ENCODE measurements around the gene MLLT1.

MLLT1 gene

GRCh38 chr19:6267552-6268381 is 12.0 kb downstream of the MLLT1 start:
- Histone ChIP-seq H3K4me2 (ENCODE audit: low read depth, low read length, poor library complexity, severe bottlenecking) (no peak overlapping the region), H2AFZ (ENCODE audit: low read depth, low read length, severe bottlenecking) (no peak overlapping the region), H3K9me2 (replicated peaks; ENCODE audit: insufficient read depth, low read length) (no peaks in the 10 kb centered on the region), H3K27me3 (ENCODE audit: low read length) (no peaks in the 10 kb centered on the region), H3K4me3 (ENCODE audit: insufficient read depth, low read length, poor library complexity, severe bottlenecking) (no peak overlapping the region), H3K27ac (ENCODE audit: low read depth, low read length) (no peak overlapping the region), H3K9ac (ENCODE audit: low read length) (no peak overlapping the region), H3F3A (ENCODE audit: insufficient read depth) (no peaks in the 10 kb centered on the region), H3K9me3 (ENCODE audit: insufficient read depth, low read length) (no peaks in the 10 kb centered on the region), H3K36me3 (ENCODE audit: low read length) (peaks cover 4% of the 10 kb centered on the region), H4K20me1 (ENCODE audit: low read depth, low read length) (peaks cover 8% of the 10 kb centered on the region; the same call in 1 of the 2 replicates), H3K79me2 (ENCODE audit: insufficient read depth, low read length) (peaks cover 51% of the 10 kb centered on the region)
- TF ChIP-seq CTCF (IDR thresholded peaks at IDR 0.05; ENCODE audit: insufficient read depth, low read length, poor library complexity, severe bottlenecking) (no peak), EZH2phosphoT487 (conservative IDR thresholded peaks at IDR 0.05; ENCODE audit: low read length) (no peak)

DNA sequence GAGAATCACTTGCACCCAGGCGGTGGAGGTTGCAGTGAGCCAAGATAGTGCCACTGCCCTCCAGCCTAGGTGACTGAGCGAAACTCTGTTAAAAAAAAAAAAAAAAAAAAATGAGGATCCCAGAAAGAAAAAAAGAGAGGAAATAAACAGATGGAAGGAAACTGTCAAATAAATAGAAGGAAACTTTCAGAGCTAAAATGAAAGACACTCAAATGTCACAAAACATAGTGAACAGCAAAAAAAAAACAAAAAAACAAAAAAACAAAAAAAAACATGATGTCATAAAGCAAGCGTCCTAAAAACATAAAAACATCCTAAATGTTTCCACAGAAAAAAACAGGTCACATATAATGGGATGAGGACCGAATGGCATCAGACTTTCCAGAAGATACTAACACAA is 15.0 kb downstream of the MLLT1 start:
- no peak overlapping the region for H3K4me3 ChIP-seq (ENCODE audit: insufficient read depth, low read length, poor library complexity, severe bottlenecking)
- peaks cover 10% of the 10 kb centered on the region; the same call in 1 of the 2 replicates for H4K20me1 ChIP-seq (ENCODE audit: low read depth, low read length)
- no peak overlapping the region for H3K27ac ChIP-seq (ENCODE audit: low read depth, low read length)
- TF ChIP-seq CTCF (IDR thresholded peaks at IDR 0.05; ENCODE audit: insufficient read depth, low read length, poor library complexity, severe bottlenecking) = no peak
- H3K36me3 ChIP-seq (ENCODE audit: low read length) = no peaks in the 10 kb centered on the region; the same call in 1 of the 2 replicates
- no peaks in the 10 kb centered on the region for H3K9me2 ChIP-seq (replicated peaks; ENCODE audit: insufficient read depth, low read length)
- H3K9ac ChIP-seq (ENCODE audit: low read length) = no peak overlapping the region
- no peaks in the 10 kb centered on the region for H3K27me3 ChIP-seq (ENCODE audit: low read length)
- no peaks in the 10 kb centered on the region for H3F3A ChIP-seq (ENCODE audit: insufficient read depth)
- no peak overlapping the region for H3K4me2 ChIP-seq (ENCODE audit: low read depth, low read length, poor library complexity, severe bottlenecking)
- H3K79me2 ChIP-seq (ENCODE audit: insufficient read depth, low read length) = peaks cover 29% of the 10 kb centered on the region
- H2AFZ ChIP-seq (ENCODE audit: low read depth, low read length, severe bottlenecking) = no peak overlapping the region
- no peaks in the 10 kb centered on the region for H3K9me3 ChIP-seq (ENCODE audit: insufficient read depth, low read length)

- H3F3A ChIP-seq (ENCODE audit: insufficient read depth) = no peaks in the 10 kb centered on the region
- H3K9me3 ChIP-seq (ENCODE audit: insufficient read depth, low read length) = no peaks in the 10 kb centered on the region
- H3K9me2 ChIP-seq (replicated peaks; ENCODE audit: insufficient read depth, low read length) = no peaks in the 10 kb centered on the region
- H3K27me3 ChIP-seq (ENCODE audit: low read length) = no peaks in the 10 kb centered on the region
- peaks cover 34% of the 10 kb centered on the region for H3K79me2 ChIP-seq (ENCODE audit: insufficient read depth, low read length)
- peaks cover 10% of the 10 kb centered on the region; the same call in 1 of the 2 replicates for H4K20me1 ChIP-seq (ENCODE audit: low read depth, low read length)
- no peak overlapping the region for H3K4me2 ChIP-seq (ENCODE audit: low read depth, low read length, poor library complexity, severe bottlenecking)
- no peak overlapping the region for H2AFZ ChIP-seq (ENCODE audit: low read depth, low read length, severe bottlenecking)
- H3K27ac ChIP-seq (ENCODE audit: low read depth, low read length) = no peak overlapping the region
- TF ChIP-seq EZH2phosphoT487 (conservative IDR thresholded peaks at IDR 0.05; ENCODE audit: low read length) (no peak), CTCF (IDR thresholded peaks at IDR 0.05; ENCODE audit: insufficient read depth, low read length, poor library complexity, severe bottlenecking) (no peak)
- no peaks in the 10 kb centered on the region; the same call in 1 of the 2 replicates for H3K36me3 ChIP-seq (ENCODE audit: low read length)
- no peak overlapping the region for H3K4me3 ChIP-seq (ENCODE audit: insufficient read depth, low read length, poor library complexity, severe bottlenecking)
- H3K9ac ChIP-seq (ENCODE audit: low read length) = no peak overlapping the region
These were observed 15.9 kb downstream of the MLLT1 start for GRCh38 chr19:6263735-6264444.
